B cell (primary cell): ENCODE data around the gene RAB3IL1. TPM values are rescaled to one million over a fixed set of nuclear protein-coding genes. Genes with fewer than 3 reads are reported as not detected.

Source experiments
- ATAC-seq: fragments of 200-7000 bp; cut with Tn5 transposase; one replicate; pipeline ENCODE4 v1.10.0; 2021; ENCODE audit warnings: low read depth, mild to moderate bottlenecking, moderate number of reproducible peaks, moderate library complexity
- CTCF ChIA-PET: fragments of 350-600 bp; sonication (Branson Sonifier 250); formaldehyde crosslinking; loops from one replicate; lab custom pipeline; 2021; ENCODE audit warnings: antibody characterized with exemption, inconsistent platforms; lab: Charles Lee
- POLR2A ChIA-PET: fragments of 350-600 bp; sonication (Branson Sonifier 250); formaldehyde crosslinking; loops from one replicate; lab custom pipeline; 2021; ENCODE audit warnings: antibody characterized with exemption; lab: Charles Lee
- DNase-seq: peaks from one replicate; pipeline ENCODE4 v3.0.0; 2013
- H2AFZ ChIP-seq: 2 replicates; pipeline ENCODE4 v1.6.1; 2012; ENCODE audit warnings: mild to moderate bottlenecking, low read depth, low read length; ENCODE audit not compliant: insufficient read depth, poor library complexity, severe bottlenecking
- H3K27ac ChIP-seq, 2 donors: 1 replicate in 1 of 2; 2 replicates in 1 of 2; pipeline ENCODE4 v1.5.1; 2012 to 2013; ENCODE audit warnings: low read length in 2 of 2, mild to moderate bottlenecking in 2 of 2, moderate library complexity in 1 of 2
- H3K27me3 ChIP-seq, 4 experiments: fragments of 200-600 bp in 1 of 4; sonication (generic) in 1 of 4; replicated peaks in 1 of 4; 1 replicate in 2 of 4; 2 replicates in 2 of 4; pipeline versions ENCODE4 v1.6.1 to v1.7.0; 2013 to 2016; ENCODE audit warnings: low read length in 3 of 4, mild to moderate bottlenecking in 2 of 4, mixed read lengths in 1 of 4, moderate library complexity in 1 of 4; ENCODE audit not compliant: insufficient read depth in 4 of 4, control insufficient read depth in 3 of 4; ENCODE audit errors: control extremely low read depth in 1 of 4
- H3K36me3 ChIP-seq, 2 experiments: replicated peaks in 1 of 2; 1 replicate in 1 of 2; 2 replicates in 1 of 2; pipeline versions ENCODE4 v1.6.1 to v1.7.1; 2013; ENCODE audit warnings: low read length in 1 of 2; ENCODE audit not compliant: insufficient read depth in 2 of 2, control insufficient read depth in 1 of 2; ENCODE audit errors: control extremely low read depth in 1 of 2, extremely low read depth in 1 of 2
- H3K4me1 ChIP-seq, 2 donors: fragments of 200-600 bp in 1 of 2; sonication (generic) in 1 of 2; 1 replicate in 1 of 2; 2 replicates in 1 of 2; pipeline versions ENCODE4 v1.5.1 to v1.6.1; 2013 to 2017; ENCODE audit warnings: low read length in 2 of 2; ENCODE audit not compliant: control insufficient read depth in 2 of 2, insufficient read depth in 2 of 2
- H3K4me2 ChIP-seq: replicated peaks from 2 replicates; pipeline ENCODE3; 2012; ENCODE audit warnings: mild to moderate bottlenecking, low read depth, low read length; ENCODE audit not compliant: poor library complexity, severe bottlenecking
- H3K4me3 ChIP-seq, 5 experiments: fragments of 200-600 bp in 1 of 5; sonication (generic) in 1 of 5; 1 replicate in 3 of 5; 2 replicates in 2 of 5; pipeline versions ENCODE4 v1.5.1 to v1.7.0; 2011 to 2016; ENCODE audit warnings: low read length in 4 of 5, mild to moderate bottlenecking in 4 of 5, low read depth in 2 of 5, control low read depth in 1 of 5, moderate library complexity in 1 of 5; ENCODE audit not compliant: insufficient read depth in 1 of 5; ENCODE audit errors: control extremely low read depth in 1 of 5, extremely low read depth in 1 of 5
- H3K79me2 ChIP-seq: fragments of 200-600 bp; sonication (generic); one replicate; pipeline ENCODE4 v1.6.0; 2016; ENCODE audit warnings: low read length; ENCODE audit not compliant: control insufficient read depth, insufficient read depth
- H3K9ac ChIP-seq: fragments of 200-600 bp; sonication (generic); 2 replicates; pipeline ENCODE4 v1.6.1; 2017; ENCODE audit warnings: mild to moderate bottlenecking, low read length, moderate library complexity
- H3K9me3 ChIP-seq, 3 donors: one replicate each; pipeline versions ENCODE4 v1.6.1 to v1.7.1; 2013; ENCODE audit warnings: low read length in 2 of 3; ENCODE audit not compliant: control insufficient read depth in 2 of 3, insufficient read depth in 1 of 3; ENCODE audit errors: control extremely low read depth in 1 of 3
- H4K20me1 ChIP-seq: 2 replicates; pipeline ENCODE4 v1.6.0; 2012; ENCODE audit warnings: mild to moderate bottlenecking, low read length; ENCODE audit not compliant: insufficient read depth, control insufficient read depth, poor library complexity, severe bottlenecking
- H3K27ac Mint-ChIP-seq: one replicate; pipeline ENCODE4 v1.8.0; 2021; ENCODE audit warnings: mixed read lengths
- H3K27me3 Mint-ChIP-seq: one replicate; pipeline ENCODE4 v1.8.0; 2021; ENCODE audit warnings: mixed read lengths
- H3K4me1 Mint-ChIP-seq: one replicate; pipeline ENCODE4 v1.8.0; 2021; ENCODE audit warnings: mixed read lengths
- H3K4me3 Mint-ChIP-seq: one replicate; pipeline ENCODE4 v1.8.0; 2021; ENCODE audit warnings: mixed read lengths
- H3K9me3 Mint-ChIP-seq: one replicate; pipeline ENCODE4 v1.8.0; 2022; ENCODE audit warnings: mixed read lengths; ENCODE audit not compliant: insufficient read depth
- EZH2 ChIP-seq: IDR thresholded peaks from 2 replicates; pipeline ENCODE4 v1.6.1; 2012; ENCODE audit warnings: borderline replicate concordance, low read depth, mild to moderate bottlenecking, moderate library complexity, low read length; ENCODE audit not compliant: insufficient read depth, poor library complexity, severe bottlenecking
- WGBS: methylation state at CpG from one replicate; pipeline ENCODE4 v1.1.5; 2013; ENCODE audit warnings: missing lambda C conversion rate; ENCODE audit not compliant: insufficient coverage; 5-methylcytosine and 5-hydroxymethylcytosine counted together
- intact Hi-C: fragments of 100-400 bp; cut with micrococcal nuclease; formaldehyde crosslinking; loops from one replicate; pipeline ENCODE4 v1.10.0; 2022
- polyA plus RNA-seq: library from polyadenylated mRNA; depleted of rRNA; stranded (reverse); fragments of >200 nt; gene quantifications from 2 replicates; pipeline ENCODE4 v1.2.3, GENCODE V29; 2012
- total RNA-seq, 2 donors: library from RNA; stranded (reverse); fragments of 120-200 nt in 1 of 2; gene quantifications; 1 replicate in 1 of 2; 2 replicates in 1 of 2; pipeline versions ENCODE4 v1.2.3 to v1.2.4, GENCODE V29; 2013 to 2022
- TF ChIP-seq, protein P1 (sequence below): fragments of 200-600 bp; IDR thresholded peaks from one replicate; pipeline ENCODE4 v1.8.0; 2022; ENCODE audit warnings: antibody characterized with exemption, mild to moderate bottlenecking

Gene RAB3IL1
- total and polyA plus RNA-seq, 2 donors (not counting 1 experiment from before 2014, with no cell fraction given) = 0.27 TPM; not detected in 1

DNA sequence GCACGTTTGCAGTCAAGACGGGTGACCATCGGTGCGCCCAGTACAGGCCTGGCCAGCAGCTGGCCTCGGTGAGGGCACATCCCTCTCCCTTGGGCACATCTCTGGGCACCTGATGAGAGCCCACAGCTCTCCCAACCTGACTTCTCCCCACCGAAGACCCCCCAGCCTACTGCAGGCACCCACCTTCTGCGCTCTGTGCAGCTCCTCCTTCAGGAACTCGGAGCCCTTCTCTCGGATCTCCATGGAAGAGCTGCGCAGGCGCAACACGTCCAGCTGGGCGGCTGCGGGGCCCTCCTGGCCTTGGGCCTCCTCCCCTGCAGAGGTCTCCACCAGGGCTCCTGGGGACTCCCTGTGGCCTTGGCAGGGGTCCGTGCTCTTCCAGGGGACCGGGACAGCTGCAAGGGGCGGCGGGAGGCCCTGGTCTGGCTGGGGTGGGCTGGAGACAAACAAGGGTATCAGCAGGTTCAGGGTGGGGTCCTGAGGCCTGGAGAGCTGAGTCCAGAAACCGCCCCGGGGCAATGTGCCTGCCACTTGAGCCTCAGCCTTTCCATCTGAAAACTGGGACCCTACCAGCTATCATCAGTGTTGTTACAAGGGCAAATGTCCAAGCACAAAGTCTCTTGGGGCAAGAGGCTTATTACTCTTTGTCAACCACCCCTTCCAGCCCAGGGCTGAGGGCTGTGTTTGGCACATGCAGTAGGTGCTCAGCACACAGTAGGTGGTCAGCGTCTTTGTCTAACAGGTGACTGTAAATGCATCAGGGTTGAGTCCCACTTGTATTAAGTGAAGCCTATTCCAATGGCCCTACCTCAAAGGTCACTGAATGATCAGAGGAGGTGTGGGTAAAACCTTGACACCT is 9.3 kb downstream of the RAB3IL1 start:
- Histone ChIP-seq H3K4me1 (peaks cover 0 to 9% of the 10 kb centered on the region in 2 donors), H2AFZ (no peak overlapping the region), H3K4me3 (no peak overlapping the region), H3K79me2 (no peaks in the 10 kb centered on the region), H3K27me3 (peaks cover 0 to 3% (median 2%) of the 10 kb centered on the region in 4 experiments), H4K20me1 (no peaks in the 10 kb centered on the region), H3K27ac (no peak overlapping the region), H3K4me2 (no peak overlapping the region), H3K36me3 (no peaks in the 10 kb centered on the region), H3K9me3 (peaks cover 0 to 6% (median 0%) of the 10 kb centered on the region in 3 donors), H3K9ac (no peak overlapping the region)
- Mint-ChIP-seq H3K4me1 (no peaks in the 10 kb centered on the region), H3K27me3 (peaks cover 4% of the 10 kb centered on the region), H3K4me3 (no peak overlapping the region), H3K27ac (no peak overlapping the region), H3K9me3 (no peaks in the 10 kb centered on the region)
- no peak for DNase-seq
- intact Hi-C loops = no loop called here
- ATAC-seq = no peak
- TF ChIP-seq, protein P1, sequence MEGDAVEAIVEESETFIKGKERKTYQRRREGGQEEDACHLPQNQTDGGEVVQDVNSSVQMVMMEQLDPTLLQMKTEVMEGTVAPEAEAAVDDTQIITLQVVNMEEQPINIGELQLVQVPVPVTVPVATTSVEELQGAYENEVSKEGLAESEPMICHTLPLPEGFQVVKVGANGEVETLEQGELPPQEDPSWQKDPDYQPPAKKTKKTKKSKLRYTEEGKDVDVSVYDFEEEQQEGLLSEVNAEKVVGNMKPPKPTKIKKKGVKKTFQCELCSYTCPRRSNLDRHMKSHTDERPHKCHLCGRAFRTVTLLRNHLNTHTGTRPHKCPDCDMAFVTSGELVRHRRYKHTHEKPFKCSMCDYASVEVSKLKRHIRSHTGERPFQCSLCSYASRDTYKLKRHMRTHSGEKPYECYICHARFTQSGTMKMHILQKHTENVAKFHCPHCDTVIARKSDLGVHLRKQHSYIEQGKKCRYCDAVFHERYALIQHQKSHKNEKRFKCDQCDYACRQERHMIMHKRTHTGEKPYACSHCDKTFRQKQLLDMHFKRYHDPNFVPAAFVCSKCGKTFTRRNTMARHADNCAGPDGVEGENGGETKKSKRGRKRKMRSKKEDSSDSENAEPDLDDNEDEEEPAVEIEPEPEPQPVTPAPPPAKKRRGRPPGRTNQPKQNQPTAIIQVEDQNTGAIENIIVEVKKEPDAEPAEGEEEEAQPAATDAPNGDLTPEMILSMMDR = no peak
- TF ChIP-seq EZH2 = no peak
- ChIA-PET CTCF (interaction anchor here (0.6 to 2.8 kb wide), 6 partner anchors 9 to 200 kb away, joined by 3 to 16 read pairs (median 4); no protein-coding TSS in a partner anchor), POLR2A (interaction anchor here (0.7 kb wide), 1 partner anchor 38 kb away, joined by 7 read pairs; no protein-coding TSS in a partner anchor)
- WGBS = 91% methylated on average over 19 of the region's 21 CpGs

DNA sequence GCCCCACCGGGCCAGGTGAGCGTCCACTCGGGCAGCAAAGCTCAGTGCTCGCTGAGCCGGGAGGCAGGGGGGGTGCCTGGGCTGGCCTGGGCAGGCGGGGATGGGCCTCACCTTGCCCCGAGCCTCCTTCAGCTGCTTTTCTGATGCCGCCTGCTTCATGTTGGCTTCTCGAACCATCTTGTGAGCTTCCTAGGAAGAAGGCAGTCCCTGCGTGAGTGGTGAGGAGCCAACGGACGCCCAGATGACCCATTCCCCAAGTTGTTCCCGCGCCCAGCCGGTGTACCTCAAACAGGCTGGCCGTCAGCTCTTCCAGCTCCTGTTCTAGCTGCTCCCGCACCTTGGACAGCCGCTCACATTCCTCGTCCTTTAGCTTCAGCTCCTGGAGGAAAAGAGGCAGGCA is 10.1 kb downstream of the RAB3IL1 start:
- no peak for ATAC-seq
- DNase-seq = no peak
- H3K36me3 ChIP-seq = no peaks in the 10 kb centered on the region
- H3K27ac ChIP-seq = no peak overlapping the region
- no peak overlapping the region for H3K9ac ChIP-seq
- H4K20me1 ChIP-seq = no peaks in the 10 kb centered on the region
- POLR2A ChIA-PET = interaction anchor here (0.7 kb wide), 1 partner anchor 39 kb away, joined by 7 read pairs; no protein-coding TSS in a partner anchor
- H3K4me2 ChIP-seq = no peak overlapping the region
- H3K9me3 ChIP-seq = peaks cover 0 to 6% (median 0%) of the 10 kb centered on the region in 3 donors
- Mint-ChIP-seq H3K4me3 (no peak overlapping the region), H3K4me1 (no peaks in the 10 kb centered on the region), H3K27ac (no peak overlapping the region), H3K9me3 (no peaks in the 10 kb centered on the region), H3K27me3 (peaks cover 4% of the 10 kb centered on the region)
- peaks cover 0 to 9% of the 10 kb centered on the region in 2 donors for H3K4me1 ChIP-seq
- no peaks in the 10 kb centered on the region for H3K79me2 ChIP-seq
- H3K27me3 ChIP-seq = peaks cover 0 to 3% (median 2%) of the 10 kb centered on the region in 4 experiments
- no peak overlapping the region for H2AFZ ChIP-seq
- CTCF ChIA-PET = interaction anchor here (1.2 to 2.8 kb wide), 4 partner anchors 9 to 201 kb away, joined by 3 to 16 read pairs (median 6); no protein-coding TSS in a partner anchor
- intact Hi-C loops = no loop called here
- no peak overlapping the region for H3K4me3 ChIP-seq
- WGBS = 95% methylated on average over 19 of the region's 19 CpGs
- no peak for TF ChIP-seq EZH2
- TF ChIP-seq, protein P1 = no peak
